ENCODE measurements around the gene GIGYF2.

The GIGYF2 gene

GRCh38 chr2:232835687-232836208, 138.6 kb downstream of the GIGYF2 start (continued):
- no peak for TF ChIP-seq ZNF202 (tag by site-specific recombination; IDR thresholded peaks at IDR 0.05; ENCODE audit: borderline replicate concordance)

- peaks cover 34 to 83% of the 10 kb centered on the region in 2 experiments for H3K36me3 ChIP-seq (ENCODE audit: control insufficient read depth in 2 of 2, insufficient read depth in 1 of 2, low read length in 2 of 2)
- no peak overlapping the region for H3K27ac ChIP-seq (ENCODE audit: extremely low read depth, low read depth, low read length)
- H3K4me3 ChIP-seq (ENCODE audit: low read depth, low read length) = no peak overlapping the region
- peaks cover 10% of the 10 kb centered on the region; the same call in 1 of the 2 replicates for H3K4me1 ChIP-seq (ENCODE audit: control insufficient read depth, insufficient read depth, low read length)
- H3K9me3 ChIP-seq (ENCODE audit: control insufficient read depth, insufficient read depth, low read depth, low read length) = no peaks in the 10 kb centered on the region
- TF ChIP-seq ZNF518A (tag by site-specific recombination; conservative IDR thresholded peaks at IDR 0.05; ENCODE audit: low read depth) (no peak), PRDM2 (tag by site-specific recombination; IDR thresholded peaks at IDR 0.05; ENCODE audit: borderline replicate concordance) (no peak), ZNF398 (tag by site-specific recombination; IDR thresholded peaks at IDR 0.05) (no peak), SETDB1 (IDR thresholded peaks at IDR 0.05; ENCODE audit: insufficient read length, low read length) (no peak), ZNF366 (tag by site-specific recombination; conservative IDR thresholded peaks at IDR 0.05) (no peak)
- POLR2A ChIA-PET = interaction anchor here (0.6 kb wide), 1 partner anchor 52 kb away, joined by 4 read pairs; no protein-coding TSS in a partner anchor
- CTCF ChIA-PET = interaction anchor here (1.2 kb wide), 1 partner anchor 16 kb away, joined by 6 read pairs; no protein-coding TSS in a partner anchor
Measured at GRCh38 chr2:232836934-232837333, 139.8 kb downstream of the GIGYF2 start.

- CTCF ChIA-PET = interaction anchor here (0.5 to 1.0 kb wide), 2 partner anchors 12 to 233 kb away, joined by 3 to 4 read pairs; no protein-coding TSS in a partner anchor
- H3K27ac ChIP-seq (ENCODE audit: extremely low read depth, low read depth, low read length) = no peak overlapping the region
- H3K4me1 ChIP-seq (ENCODE audit: control insufficient read depth, insufficient read depth, low read length) = peaks cover 10% of the 10 kb centered on the region; the same call in 1 of the 2 replicates
- H3K4me3 ChIP-seq (ENCODE audit: low read depth, low read length) = no peak overlapping the region
- H3K9me3 ChIP-seq (ENCODE audit: control insufficient read depth, insufficient read depth, low read depth, low read length) = no peaks in the 10 kb centered on the region
- POLR2A ChIA-PET = no interaction called here
- peaks cover 31 to 80% of the 10 kb centered on the region in 2 experiments for H3K36me3 ChIP-seq (ENCODE audit: control insufficient read depth in 2 of 2, insufficient read depth in 1 of 2, low read length in 2 of 2)
- TF ChIP-seq TCF7L2 (IDR thresholded peaks at IDR 0.05; ENCODE audit: borderline replicate concordance, low read depth, low read length) (no peak), TRIM28 (IDR thresholded peaks at IDR 0.05; ENCODE audit: borderline replicate concordance, low read length) (no peak), ZNF707 (tag by site-specific recombination; IDR thresholded peaks at IDR 0.05) (no peak), ZNF510 (tag by site-specific recombination; IDR thresholded peaks at IDR 0.05; ENCODE audit: insufficient replicate concordance) (no peak), ZNF501 (tag by site-specific recombination; IDR thresholded peaks at IDR 0.05) (no peak), ZNF768 (tag by site-specific recombination; IDR thresholded peaks at IDR 0.05) (no peak), ZBTB8A (tag by site-specific recombination; IDR thresholded peaks at IDR 0.05) (no peak), ZNF449 (tag by site-specific recombination; IDR thresholded peaks at IDR 0.05) (no peak), ZNF426 (tag by site-specific recombination; IDR thresholded peaks at IDR 0.05) (no peak), ZNF610 (tag by site-specific recombination; IDR thresholded peaks at IDR 0.05; ENCODE audit: borderline replicate concordance) (no peak), ZFP69B (tag by site-specific recombination; IDR thresholded peaks at IDR 0.05) (no peak), ZSCAN30 (tag by site-specific recombination; IDR thresholded peaks at IDR 0.05) (no peak)
Measured at GRCh38 chr2:232838406-232838874, 141.3 kb downstream of the GIGYF2 start.

Data from HEK293 (cell line).